Renal pelvis (tissue), 4 donors: ENCODE data around the gene DSTYK. TPM values are rescaled to one million over a fixed set of nuclear protein-coding genes. Genes with fewer than 3 reads are reported as not detected.
"Not testable (repeated sequence)": the region's sequence is repeated elsewhere in the genome, so short reads cannot be mapped to it uniquely, and the experiment has no call there.

Source experiments
- DNase-seq: peaks from one replicate; pipeline ENCODE4 v3.0.0-alpha.2; 2013
- polyA plus RNA-seq, 3 donors: library from polyadenylated mRNA; unstranded; fragments of 120-200 nt; gene quantifications; one replicate each; pipeline ENCODE4 v1.2.1, GENCODE V29; 2013; ENCODE audit not compliant: insufficient read length in 3 of 3

The DSTYK gene
- polyA plus RNA-seq, 3 donors: 15.2 to 20.8 (median 18.0) TPM

DNA sequence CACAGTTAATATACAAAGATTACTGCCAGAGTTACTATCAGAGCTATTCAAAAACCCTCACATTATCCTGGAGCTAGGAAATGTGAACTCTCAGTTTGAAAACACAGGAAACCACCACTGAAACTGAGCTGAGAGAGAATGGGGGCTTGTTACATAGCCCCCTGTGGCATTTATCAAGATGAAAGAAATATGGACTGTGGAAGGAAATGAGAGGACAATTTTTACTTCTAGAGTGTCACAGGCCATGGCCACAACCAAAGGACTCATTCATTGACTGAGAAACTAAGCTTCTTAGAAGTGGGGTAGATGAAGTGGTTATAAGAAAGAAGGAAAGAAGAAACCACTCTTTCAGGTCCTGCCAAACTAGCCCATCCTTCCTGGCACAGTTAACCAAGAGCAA is 25.3 kb downstream of the DSTYK start:
- no peak for DNase-seq

DNA sequence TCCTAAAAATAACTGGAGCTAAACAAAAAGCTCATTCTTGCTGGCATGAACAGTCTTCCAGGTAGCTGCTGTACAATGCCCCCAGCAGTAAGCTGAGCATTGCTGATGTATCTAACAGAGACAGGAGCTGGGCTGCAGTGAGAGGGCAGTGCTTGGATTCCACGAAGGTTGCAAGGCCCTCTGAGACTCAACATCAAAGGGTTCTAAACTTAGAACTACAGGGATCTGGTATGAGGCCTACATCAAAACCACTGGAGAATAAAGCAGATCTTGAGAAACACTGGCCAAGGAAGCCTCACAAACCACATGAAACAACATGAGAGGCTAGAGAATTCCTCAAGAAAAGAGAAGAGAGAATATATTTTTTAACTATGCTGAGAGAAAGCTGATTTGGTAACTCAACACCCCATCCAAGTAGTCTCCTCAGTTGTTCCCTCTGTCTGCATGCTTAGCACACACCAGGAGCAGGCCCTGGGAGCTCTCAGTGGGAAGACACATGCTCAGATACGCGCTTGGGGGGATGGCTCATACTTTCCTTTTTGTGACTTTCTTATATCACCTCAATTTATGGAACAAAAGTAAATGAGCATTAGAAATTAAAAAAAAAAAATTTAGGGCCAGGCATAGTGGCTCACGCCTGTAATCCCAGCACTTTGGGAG is 27.7 kb downstream of the DSTYK start:
- no peak for DNase-seq

DNA sequence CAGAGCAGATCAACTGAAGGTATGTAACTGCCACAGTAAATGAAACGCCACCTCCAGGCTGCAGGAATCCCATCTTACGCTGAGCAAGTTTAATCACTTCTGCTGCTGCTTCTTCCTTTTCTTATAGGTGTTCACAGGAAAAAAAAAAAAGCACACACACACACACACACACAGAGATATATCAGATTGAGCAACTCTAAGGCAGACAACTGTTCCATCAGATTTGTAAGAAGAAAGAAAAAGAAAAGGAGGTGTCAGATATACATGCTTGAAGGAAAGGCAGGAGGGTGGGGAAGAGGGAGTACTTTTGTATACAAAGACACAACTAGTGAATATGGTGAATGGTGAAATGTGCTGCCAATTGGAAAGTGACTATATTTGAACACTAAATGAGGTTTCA is 28.6 kb downstream of the DSTYK start:
- no peak for DNase-seq

DNA sequence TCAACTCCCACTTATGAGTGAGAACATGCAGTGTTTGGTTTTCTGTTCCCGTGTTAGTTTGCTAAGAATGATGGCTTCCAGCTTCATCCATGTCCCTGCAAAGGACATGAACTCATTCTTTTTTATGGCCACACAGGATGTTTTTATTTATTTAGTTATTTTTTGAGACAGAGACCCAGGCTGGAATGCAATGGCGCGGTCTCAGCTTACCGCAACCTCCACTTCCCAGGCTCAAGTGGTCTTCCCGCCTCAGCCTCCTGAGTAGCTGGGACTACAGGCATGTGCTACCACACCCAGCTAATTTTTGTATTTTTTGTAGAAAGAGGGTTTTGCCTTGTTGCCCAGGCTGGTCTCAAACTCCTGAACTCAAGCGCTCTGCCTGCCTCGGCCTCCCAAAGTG is 31.2 kb downstream of the DSTYK start:
- not testable (repeated sequence) for DNase-seq

DNA sequence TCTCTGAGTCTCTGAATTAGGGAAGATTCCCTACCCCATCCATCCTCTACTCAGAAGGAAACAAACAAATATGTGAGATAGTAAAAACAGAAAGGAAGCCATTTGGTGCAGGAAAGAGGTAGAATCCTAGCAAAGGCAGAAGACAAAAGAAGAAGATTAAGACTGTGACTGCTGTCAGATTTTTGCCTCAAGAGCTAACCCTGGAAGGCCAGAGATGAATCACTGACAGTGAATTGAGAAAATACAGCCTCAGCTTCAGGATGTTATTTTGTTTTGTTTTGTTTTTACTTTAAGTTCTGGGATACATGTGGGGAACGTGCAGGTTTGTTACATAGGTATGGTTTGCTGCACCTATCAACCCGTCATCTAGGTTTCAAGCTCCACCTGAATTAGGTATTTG is 31.7 kb downstream of the DSTYK start:
- DNase-seq: no peak

DNA sequence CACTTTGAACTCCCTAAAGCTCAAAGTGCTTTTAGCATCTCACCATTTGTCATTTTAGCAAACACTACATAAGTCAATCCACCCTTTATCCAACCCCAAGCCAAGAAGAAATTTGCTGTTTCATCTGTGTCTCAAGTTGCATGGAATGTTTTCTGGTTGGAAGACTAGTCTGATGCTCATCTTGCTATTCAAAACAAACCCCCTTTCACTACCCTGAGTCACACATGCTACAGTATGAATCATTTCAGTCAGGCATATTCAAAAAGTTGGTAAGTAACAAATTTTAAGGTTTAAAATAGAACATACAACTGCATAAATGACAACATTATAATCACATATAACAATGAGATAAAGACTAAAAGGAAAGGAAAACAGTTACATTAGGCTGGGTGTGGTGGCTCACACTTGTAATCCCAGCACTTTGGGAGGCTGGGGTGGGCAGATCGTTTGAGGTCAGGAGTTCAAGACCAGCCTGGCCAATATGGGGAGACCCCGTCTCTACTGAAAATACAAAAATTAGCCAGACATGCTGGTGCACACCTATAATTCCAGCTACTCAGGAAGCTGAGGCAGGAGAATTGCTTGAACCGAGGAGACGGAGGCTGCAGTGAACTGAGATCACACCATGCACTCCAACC is 38.7 kb downstream of the DSTYK start:
- no peak for DNase-seq

DNA sequence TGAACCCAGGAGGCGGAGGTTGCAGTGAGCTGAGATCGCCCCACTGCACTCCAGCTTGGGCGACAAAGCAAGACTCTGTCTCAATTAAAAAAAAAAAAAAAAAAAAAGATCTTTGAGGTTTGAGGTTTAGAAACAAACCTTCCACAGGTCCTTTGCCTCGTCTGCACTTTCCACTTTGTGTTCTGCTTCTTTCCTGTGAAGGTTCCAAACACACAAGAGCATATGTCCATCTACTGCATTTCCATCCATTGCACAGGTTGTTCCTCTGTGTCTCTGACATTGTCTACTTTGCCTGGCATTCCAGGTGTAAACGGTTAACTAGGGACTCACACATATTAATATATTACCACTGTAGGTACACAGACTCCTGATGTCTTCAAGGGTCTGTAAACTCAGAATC is 40.1 kb downstream of the DSTYK start:
- no peak for DNase-seq

DNA sequence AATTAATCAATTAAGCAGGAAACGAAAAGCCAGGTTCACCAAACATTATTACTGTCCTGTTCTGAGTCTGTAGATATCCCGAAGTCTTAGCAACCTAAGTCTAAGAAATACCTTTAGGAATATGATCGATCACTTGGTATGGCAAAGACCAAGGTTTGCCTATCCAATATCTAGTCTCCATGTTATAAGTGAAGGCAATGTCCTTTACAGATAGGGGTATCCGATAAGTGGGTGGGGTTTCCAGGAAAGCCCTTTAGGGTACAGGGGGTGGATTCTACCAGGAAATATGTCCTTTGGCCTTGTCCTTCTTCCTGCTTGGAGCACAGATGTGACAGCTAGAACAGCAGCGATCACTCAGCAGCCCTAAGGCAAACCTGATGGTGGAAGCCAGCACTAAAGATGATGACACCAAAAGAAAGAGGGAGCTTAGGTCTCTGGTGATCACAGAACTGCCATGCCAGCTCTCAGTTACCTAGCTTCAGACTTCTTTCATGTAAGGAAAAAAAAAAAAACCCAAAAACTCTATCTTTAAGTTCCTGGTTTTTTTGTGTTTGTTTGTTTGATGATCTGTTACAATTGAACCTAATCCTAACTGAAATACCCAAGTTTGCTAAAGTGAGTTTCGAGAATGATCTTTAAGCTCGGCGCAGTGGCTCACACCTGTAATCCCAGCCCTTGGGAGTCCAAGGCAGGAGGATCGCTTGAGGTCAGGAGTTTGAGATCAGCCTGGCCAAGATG is 40.8 kb downstream of the DSTYK start:
- no peak for DNase-seq

DNA sequence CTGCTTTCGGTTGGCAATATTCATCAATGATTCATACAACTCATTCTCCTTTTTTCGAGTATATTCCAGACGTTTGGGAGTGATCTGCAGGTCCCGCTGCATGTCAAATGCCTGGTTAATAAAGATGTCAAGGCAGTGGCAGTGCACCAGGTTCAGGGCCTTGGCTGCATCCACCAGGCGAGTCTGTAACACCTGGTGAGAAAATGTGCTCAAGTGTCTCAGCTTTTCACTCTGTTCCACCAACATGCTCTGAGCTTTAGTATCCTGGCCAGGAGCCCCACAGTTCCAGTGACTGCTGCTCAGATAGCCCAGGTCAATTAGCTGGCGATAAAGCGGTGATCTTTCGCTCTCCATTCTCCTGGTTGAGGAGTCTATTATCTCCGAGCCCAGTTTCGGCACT is 42.3 kb downstream of the DSTYK start:
- DNase-seq: no peak

DNA sequence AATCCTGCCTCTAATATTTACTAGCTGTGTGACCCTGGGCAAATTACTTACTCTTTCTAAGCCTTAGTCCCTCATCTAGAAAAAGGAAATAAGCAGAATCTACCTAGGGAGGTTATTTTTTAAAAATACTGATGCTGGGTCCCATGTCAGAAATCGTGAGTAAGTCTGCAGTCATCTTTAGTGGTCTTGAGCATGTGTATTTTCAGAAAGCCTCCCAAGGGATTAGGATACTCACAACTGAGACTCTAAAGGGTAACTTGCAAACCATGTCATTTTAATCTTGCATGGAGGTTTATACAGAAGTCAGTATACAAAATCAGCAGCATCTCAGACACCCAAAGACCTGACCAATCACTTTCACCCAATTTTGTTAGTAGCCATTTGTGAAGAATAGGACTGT is 43.2 kb downstream of the DSTYK start:
- DNase-seq: no peak

DNA sequence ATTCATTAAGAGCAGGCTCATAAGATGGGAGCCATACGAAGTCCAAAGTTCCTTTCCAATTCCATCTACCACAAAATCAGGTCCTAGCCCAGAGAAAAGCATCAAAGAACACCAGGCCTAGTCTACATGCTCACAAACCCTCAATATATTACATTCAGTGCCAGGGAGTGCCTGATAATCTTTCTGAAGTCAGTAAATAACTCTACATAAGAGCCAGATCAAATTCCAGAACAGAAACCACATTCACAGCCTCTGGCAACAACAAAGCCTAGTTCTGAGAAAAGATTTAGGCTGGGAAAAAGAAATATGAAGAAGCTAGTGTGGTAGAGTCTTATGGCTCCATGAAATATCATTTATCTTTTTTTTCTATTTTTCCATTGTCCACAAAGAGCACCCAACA is 49.2 kb downstream of the DSTYK start:
- DNase-seq: no peak

DNA sequence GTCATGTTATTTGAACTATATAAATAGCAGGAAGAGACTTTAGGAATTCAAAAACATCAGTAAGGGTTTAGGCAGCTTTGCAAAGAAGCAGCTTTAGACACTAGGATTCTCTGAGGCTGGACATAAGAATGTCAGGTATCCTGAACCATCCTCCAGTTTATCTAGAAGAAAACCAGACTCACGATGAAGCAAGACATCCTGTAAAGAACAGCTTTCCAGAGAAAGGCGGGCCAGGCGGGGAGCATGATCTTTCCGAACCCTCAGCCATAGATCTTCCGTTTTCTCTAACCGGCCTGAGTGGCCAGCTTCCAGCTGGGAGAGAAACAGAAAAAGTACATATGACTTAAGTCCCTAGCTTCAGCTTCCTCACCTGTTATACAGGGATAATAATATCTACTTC is 50.4 kb downstream of the DSTYK start:
- no peak for DNase-seq

DNA sequence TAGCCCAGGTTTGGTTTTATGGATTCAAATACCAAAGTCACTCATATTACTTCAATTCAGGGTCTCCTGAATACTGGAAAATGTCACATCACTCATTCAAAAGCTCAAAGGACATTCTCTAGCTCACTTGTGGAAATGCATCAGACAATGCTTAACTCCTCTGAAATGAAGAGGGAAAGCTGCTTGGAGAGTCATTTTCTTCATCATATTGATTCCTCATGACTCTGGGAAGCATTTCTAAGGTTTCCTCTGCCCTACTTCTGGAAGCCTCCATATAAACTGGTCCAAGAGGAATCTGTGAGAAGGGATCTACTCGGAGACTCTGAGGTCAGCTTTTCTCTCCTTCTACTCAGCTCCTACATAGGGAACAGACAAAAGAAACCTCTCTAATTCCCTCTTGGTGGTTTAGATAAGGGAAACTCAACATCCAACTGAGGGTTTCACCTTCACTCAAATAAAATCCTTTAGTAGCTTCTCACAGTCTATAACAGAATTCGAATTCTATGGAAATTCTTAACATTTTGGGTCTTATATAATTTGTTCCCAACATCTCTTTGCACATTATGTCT is 53.4 kb downstream of the DSTYK start:
- no peak for DNase-seq

DNA sequence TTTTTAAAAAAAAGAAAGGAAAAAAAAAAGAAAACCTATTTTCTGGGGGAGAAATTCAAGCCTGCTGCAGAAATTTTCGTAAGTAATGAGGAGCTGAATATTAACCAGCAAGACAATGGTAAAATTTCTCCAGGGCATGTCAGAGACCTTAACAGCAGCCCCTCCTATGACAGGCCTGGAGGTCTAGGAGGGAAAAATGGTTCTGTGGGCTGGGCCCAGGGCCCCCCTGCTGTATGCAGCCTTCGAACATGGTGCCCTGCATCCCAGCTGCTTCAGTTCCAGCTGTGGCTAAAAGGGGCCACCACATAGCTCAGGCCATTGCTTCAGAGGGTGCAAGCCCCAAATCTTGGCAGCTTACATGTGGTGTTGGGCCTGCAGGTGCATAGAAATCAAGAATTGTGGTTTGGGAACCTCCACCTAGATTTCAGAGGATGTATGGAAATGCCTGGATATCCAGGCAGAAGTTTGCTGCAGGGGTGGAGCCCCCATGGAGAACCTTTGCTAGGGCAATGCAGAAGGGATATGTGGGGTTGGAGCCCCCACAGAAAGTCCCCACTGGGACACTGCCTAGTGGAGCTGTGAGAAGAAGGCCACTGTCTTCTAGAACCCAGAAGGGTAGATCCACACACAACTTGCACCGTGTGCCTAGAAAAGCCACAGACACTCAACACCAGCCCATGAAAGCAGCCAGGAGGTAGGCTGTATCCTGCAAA is 55.7 kb downstream of the DSTYK start:
- not testable (repeated sequence) for DNase-seq

DNA sequence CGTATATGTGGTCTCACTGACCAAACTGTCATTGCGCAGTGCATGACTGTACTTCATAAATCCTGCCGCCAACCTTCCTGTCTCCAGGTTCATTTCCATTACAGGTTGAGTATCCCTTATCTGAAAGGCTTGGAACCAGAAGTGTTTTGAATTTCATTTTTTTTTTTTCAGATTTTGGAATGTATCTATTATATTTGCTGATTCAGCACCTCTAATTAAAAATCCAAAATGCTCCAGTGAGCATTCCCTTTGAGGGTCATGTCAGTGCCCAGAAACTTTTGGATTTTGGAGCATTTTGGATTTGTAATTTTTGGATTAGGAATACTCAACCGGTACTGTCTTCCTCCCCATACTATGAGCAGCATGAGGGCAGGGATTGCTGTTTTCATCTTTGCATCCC is 59.0 kb downstream of the DSTYK start:
- no peak for DNase-seq

DNA sequence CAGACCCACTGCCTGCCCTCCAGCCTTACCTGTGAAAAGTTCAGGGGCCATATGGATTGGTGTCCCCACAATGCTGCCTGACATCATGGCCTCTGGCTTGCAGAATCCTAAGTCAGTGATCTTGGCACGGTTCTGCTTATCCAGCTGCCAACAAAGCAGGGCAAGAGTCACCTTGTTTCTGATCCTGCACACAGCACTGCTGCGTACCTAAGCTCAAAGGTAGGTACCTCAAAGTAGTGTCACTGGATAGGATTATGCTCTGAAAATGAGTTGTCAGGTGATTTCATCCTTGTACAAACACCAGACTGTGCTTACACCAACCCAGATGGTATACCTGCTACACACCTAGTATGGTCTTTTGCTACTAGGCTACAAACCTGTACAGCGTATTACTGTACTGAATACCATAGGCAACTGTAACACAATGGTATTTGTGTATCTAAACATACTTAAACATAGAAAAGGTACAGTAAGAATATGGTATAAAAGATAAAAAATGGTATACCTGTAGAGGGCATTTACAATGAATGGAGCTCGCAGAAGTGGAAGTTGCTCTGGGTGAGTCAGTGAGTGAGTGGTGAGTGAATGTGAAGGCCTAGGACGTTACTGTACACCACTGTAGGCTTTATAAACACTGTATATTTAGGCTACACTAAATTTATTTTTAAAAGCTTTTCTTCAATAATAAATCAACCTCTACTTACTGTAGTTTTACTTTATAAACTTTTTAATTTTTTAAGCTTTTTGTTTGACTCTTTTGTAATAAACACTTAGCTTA is 60.7 kb downstream of the DSTYK start:
- DNase-seq: no peak

DNA sequence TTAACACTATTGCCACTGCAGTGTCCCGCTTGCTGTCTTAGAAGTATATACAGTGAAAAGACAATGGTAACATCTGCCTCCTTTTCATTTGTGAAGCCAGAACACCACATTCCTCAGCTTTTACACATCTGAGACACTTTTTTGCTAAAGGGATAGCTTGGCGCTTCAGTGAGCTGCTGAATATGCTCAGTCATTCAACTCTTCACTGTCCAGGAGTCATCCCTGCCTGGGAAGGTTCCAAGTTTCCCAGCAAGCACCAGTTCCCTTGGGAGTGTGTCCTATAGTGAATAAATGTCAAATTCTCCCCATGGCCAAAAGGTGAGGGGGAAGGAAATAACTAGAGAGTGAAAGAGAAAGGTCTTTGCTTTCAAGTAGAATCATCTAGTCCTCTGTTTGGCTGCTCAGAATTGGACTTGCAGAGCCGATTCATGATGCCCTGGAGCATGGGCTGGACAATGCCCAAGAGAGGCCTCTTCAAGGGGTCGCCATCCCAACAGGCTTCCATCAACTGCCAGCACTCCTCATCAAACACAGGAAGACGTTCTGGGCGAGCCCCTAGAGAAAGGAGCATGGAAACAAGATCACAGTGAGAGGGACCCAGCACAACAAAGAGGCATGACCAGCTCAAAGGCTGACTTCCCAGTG is 64.2 kb downstream of the DSTYK start:
- DNase-seq: no peak

DNA sequence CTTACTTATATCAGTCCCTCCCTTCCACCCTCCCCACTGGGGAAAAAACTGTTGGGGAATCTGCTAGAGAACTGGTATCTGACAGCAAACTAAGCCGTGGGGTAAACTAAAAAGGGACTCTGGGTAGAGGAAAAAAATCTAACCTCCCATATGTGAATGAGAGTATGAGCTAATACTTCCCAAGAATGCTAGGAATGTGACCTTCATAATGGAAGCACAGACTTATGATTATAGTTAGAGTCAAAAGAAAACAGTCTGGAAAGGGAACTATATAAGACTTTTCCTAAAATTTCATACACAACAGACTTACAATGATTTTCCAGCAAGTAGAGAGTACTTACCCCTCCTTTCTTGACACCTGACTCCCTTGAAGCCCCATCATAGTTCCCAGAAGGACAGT is 66.8 kb downstream of the DSTYK start:
- DNase-seq: peak; percentile 22

DNA sequence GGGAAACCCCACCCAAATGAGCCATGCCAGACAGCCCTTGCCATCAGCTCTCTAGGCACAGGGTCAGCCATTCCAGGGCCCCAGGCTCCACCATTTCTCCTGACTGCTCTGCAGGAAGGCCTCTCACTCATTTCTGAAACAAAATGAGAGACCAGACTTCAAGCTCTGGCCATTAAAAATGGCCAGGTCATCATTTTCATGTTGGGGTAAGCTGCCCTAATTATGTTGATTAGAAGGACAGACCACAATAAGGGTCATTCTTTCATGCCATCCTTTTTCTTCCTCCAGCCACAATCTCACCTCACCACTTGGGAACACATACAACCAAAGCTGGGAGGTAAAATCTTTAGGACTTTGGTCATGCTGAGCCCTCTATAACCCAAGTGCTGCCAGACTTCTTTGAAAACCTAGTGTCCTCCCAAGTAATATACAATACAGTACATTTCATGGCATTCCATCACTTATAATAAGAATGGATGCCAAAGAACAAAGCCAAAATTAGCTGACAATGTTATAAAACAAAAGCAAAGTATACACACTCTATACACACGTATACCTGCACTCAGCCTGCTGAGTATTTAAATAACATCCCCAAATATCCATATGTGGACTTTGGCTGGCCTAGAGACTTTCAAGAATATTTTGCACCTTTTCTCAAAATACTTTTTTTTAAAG is 67.3 kb downstream of the DSTYK start:
- no peak for DNase-seq

DNA sequence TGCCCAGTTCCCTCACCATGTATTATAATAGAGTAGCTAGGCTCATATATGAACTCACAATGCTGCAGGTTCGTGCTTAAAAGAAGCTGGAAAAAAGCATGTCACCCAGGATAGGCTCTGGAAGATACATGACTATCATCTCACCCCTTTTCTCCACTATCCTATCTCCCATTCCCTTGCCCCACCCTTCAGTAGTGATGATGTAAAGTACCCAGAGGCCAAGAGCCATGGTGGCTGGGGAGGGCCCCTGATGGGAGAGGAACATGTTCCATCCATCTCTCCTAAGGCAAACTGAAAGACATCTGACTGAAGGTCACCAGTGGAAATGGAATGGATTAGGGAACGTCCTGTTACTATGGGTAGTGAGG is 69.4 kb downstream of the DSTYK start:
- no peak for DNase-seq
